ENCODE results near the gene FNDC3B.
A peak's percentile ranks its signal among the peaks of the same experiment; 100 is the strongest.

The FNDC3B gene

GRCh38 chr3:172321035-172321434 is 281.7 kb downstream of the FNDC3B start:
- no peak for DNase-seq

GRCh38 chr3:172323894-172324610 is 284.7 kb downstream of the FNDC3B start:
- DNase-seq, result no peak

GRCh38 chr3:172324611-172325203 is 285.3 kb downstream of the FNDC3B start:
- no peak for DNase-seq

- no peak for DNase-seq
These were observed 286.1 kb downstream of the FNDC3B start for GRCh38 chr3:172325461-172325860.

- no peak for DNase-seq
These were observed 287.6 kb downstream of the FNDC3B start for GRCh38 chr3:172326993-172327392.

- DNase-seq, result no peak
These were observed 288.9 kb downstream of the FNDC3B start for GRCh38 chr3:172328282-172328681.

- no peak for DNase-seq
These were observed 289.7 kb downstream of the FNDC3B start for GRCh38 chr3:172329070-172329469.

- DNase-seq, result no peak
These were observed 291.0 kb downstream of the FNDC3B start for GRCh38 chr3:172330413-172330812.

- peak; percentile 43 for DNase-seq
These were observed 293.1 kb downstream of the FNDC3B start for GRCh38 chr3:172332256-172333041.

GRCh38 chr3:172333042-172333377 is 293.6 kb downstream of the FNDC3B start:
- no peak for DNase-seq

- no peak for DNase-seq
These were observed 294.5 kb downstream of the FNDC3B start for GRCh38 chr3:172333692-172334457.

GRCh38 chr3:172334671-172335207 is 295.4 kb downstream of the FNDC3B start:
- DNase-seq, result no peak

- no peak for DNase-seq
These were observed 300.5 kb downstream of the FNDC3B start for GRCh38 chr3:172339892-172340291.

GRCh38 chr3:172340583-172340982 is 301.2 kb downstream of the FNDC3B start:
- DNase-seq, result no peak

GRCh38 chr3:172341482-172342059 is 302.2 kb downstream of the FNDC3B start:
- DNase-seq, result peak; percentile 85

GRCh38 chr3:172342097-172342659 is 302.8 kb downstream of the FNDC3B start:
- DNase-seq, result no peak

GRCh38 chr3:172343117-172343516 is 303.7 kb downstream of the FNDC3B start:
- no peak for DNase-seq

- no peak for DNase-seq
These were observed 304.6 kb downstream of the FNDC3B start for GRCh38 chr3:172343979-172344378.

- no peak for DNase-seq
These were observed 306.8 kb downstream of the FNDC3B start for GRCh38 chr3:172346161-172346560.

- no peak for DNase-seq
These were observed 308.7 kb downstream of the FNDC3B start for GRCh38 chr3:172347895-172348679.

- no peak for DNase-seq
These were observed 312.6 kb downstream of the FNDC3B start for GRCh38 chr3:172351895-172352466.
